Keratinocyte (primary cell): ENCODE measurements around the gene AGER. TPM values are rescaled to one million over a fixed set of nuclear protein-coding genes. Genes with fewer than 3 reads are reported as not detected.

Experiments
- DNase-seq: peaks from one replicate; pipeline ENCODE4 v3.0.0-alpha.2; 2011; ENCODE audit warnings: low read depth, missing footprints, low spot score
- FAIRE-seq: peaks from 2 replicates; lab custom pipeline; 2011; peaks lifted over from hg19 to GRCh38; lab: Jason Lieb, UNC
- H2AFZ ChIP-seq: 2 replicates; pipeline ENCODE4 v1.6.0; 2012; ENCODE audit warnings: low read length, control low read depth, inconsistent platforms; ENCODE audit not compliant: control insufficient read depth
- H3K27ac ChIP-seq: 2 replicates; pipeline ENCODE4 v1.5.1; 2011; ENCODE audit warnings: low read length; ENCODE audit not compliant: control insufficient read depth, insufficient read depth
- H3K27me3 ChIP-seq: 3 replicates; pipeline ENCODE4 v1.6.0; 2011; ENCODE audit warnings: low read length; ENCODE audit not compliant: control insufficient read depth, insufficient read depth; ENCODE audit errors: extremely low read depth
- H3K36me3 ChIP-seq, 2 experiments: 2 replicates in 1 of 2; 3 replicates in 1 of 2; pipeline ENCODE4 v1.5.1; 2011; ENCODE audit warnings: low read length in 2 of 2, mild to moderate bottlenecking in 1 of 2; ENCODE audit not compliant: control insufficient read depth in 2 of 2, insufficient read depth in 2 of 2; ENCODE audit errors: extremely low read depth in 1 of 2
- H3K4me1 ChIP-seq: 3 replicates; pipeline ENCODE4 v1.5.1; 2011; ENCODE audit warnings: low read length; ENCODE audit not compliant: control insufficient read depth, insufficient read depth; ENCODE audit errors: extremely low read depth
- H3K4me2 ChIP-seq: 3 replicates; pipeline ENCODE4 v1.6.0; 2011; ENCODE audit warnings: low read depth, low read length; ENCODE audit not compliant: control insufficient read depth, insufficient read depth; ENCODE audit errors: extremely low read depth
- H3K4me3 ChIP-seq, 3 experiments: fragments of 200-600 bp in 1 of 3; sonication (generic) in 1 of 3; 2 replicates in 2 of 3; 3 replicates in 1 of 3; pipeline ENCODE4 v1.5.1; 2011 to 2016; ENCODE audit warnings: low read length in 3 of 3, mild to moderate bottlenecking in 3 of 3, control low read depth in 2 of 3, inconsistent platforms in 1 of 3, low read depth in 1 of 3, mixed read lengths in 1 of 3, mixed run types in 1 of 3, moderate library complexity in 1 of 3; ENCODE audit not compliant: control insufficient read depth in 2 of 3, insufficient read depth in 2 of 3; ENCODE audit errors: extremely low read depth in 1 of 3
- H3K79me2 ChIP-seq: 2 replicates; pipeline ENCODE4 v1.6.0; 2012; ENCODE audit warnings: low read length; ENCODE audit not compliant: control insufficient read depth, insufficient read depth
- H3K9ac ChIP-seq: 3 replicates; pipeline ENCODE4 v1.6.0; 2011; ENCODE audit warnings: low read length; ENCODE audit not compliant: control insufficient read depth, insufficient read depth; ENCODE audit errors: extremely low read depth
- H3K9me1 ChIP-seq: 3 replicates; pipeline ENCODE4 v1.6.0; 2011; ENCODE audit warnings: low read length; ENCODE audit not compliant: control insufficient read depth, insufficient read depth; ENCODE audit errors: extremely low read depth
- H3K9me3 ChIP-seq: 2 replicates; pipeline ENCODE4 v1.5.1; 2012; ENCODE audit warnings: low read depth, low read length; ENCODE audit not compliant: control insufficient read depth
- H4K20me1 ChIP-seq: 3 replicates; pipeline ENCODE4 v1.6.0; 2011; ENCODE audit warnings: low read length; ENCODE audit not compliant: control insufficient read depth, insufficient read depth; ENCODE audit errors: extremely low read depth
- CTCF ChIP-seq, 3 experiments: IDR thresholded peaks in 1 of 3; conservative IDR thresholded peaks in 1 of 3; optimal IDR thresholded peaks in 1 of 3; 2 replicates in 2 of 3; 3 replicates in 1 of 3; pipeline versions ENCODE3 to v1.5.1; 2011; ENCODE audit warnings: low read length in 3 of 3, mild to moderate bottlenecking in 3 of 3, moderate library complexity in 2 of 3, control low read depth in 1 of 3, inconsistent platforms in 1 of 3; ENCODE audit not compliant: insufficient read depth in 2 of 3; ENCODE audit errors: extremely low read depth in 1 of 3
- EZH2 ChIP-seq: IDR thresholded peaks from one replicate; pipeline ENCODE4 v1.6.1; 2012; ENCODE audit warnings: inconsistent platforms, mild to moderate bottlenecking, low read length, moderate library complexity
- dilution Hi-C: fragments of 300-500 bp; cut with MboI; formaldehyde crosslinking; loops from one replicate; pipeline ENCODE4 v1.7.0; 2020; ENCODE audit warnings: low sequenced_read_pairs; ENCODE audit not compliant: extremely low pct_ligation_motif_present
- polyA plus RNA-seq, 5 experiments: library from polyadenylated mRNA; depleted of rRNA in 3 of 5; stranded (reverse) in 3 of 5; stranded (forward) in 1 of 5; unstranded in 1 of 5; fragments of >200 nt; gene quantifications; 1 replicate in 1 of 5; 2 replicates in 3 of 5; 3 replicates in 1 of 5; pipeline versions ENCODE4 v1.2.1 to v1.2.3, GENCODE V29; 2011 to 2012; ENCODE audit warnings: missing spikeins in 2 of 5, low read depth in 1 of 5, low replicate concordance in 1 of 5

AGER gene
- polyA plus RNA-seq, 1 donor (not counting 4 experiments of a cell fraction or from before 2014, with no cell fraction given) = 2.4 TPM

GRCh38 chr6:32167761-32168262, 16.2 kb downstream of the AGER start:
- Histone ChIP-seq H3K9me1 (no peaks in the 10 kb centered on the region), H3K27ac (no peak overlapping the region), H2AFZ (no peak overlapping the region), H3K4me1 (peaks cover 6% of the 10 kb centered on the region), H3K36me3 (peaks cover 19 to 26% of the 10 kb centered on the region in 2 experiments), H3K27me3 (no peaks in the 10 kb centered on the region), H3K9ac (no peak overlapping the region), H3K9me3 (no peaks in the 10 kb centered on the region), H4K20me1 (no peaks in the 10 kb centered on the region), H3K4me2 (no peak overlapping the region), H3K79me2 (peaks cover under 1% of the 10 kb centered on the region), H3K4me3 (no peak overlapping the region)
- TF ChIP-seq CTCF (optimal IDR thresholded peaks at IDR 0.05 in 1 of 3, IDR thresholded peaks at IDR 0.05 in 1 of 3, conservative IDR thresholded peaks at IDR 0.05 in 1 of 3; ENCODE audit: extremely low read depth in 1 of 3, insufficient read depth in 2 of 3, low read length in 3 of 3) = no peak
- no peak for TF ChIP-seq EZH2
- DNase-seq = no peak
- dilution Hi-C loops = no loop called here
- FAIRE-seq = no peak

- Histone ChIP-seq H3K36me3 (peaks cover 19 to 27% of the 10 kb centered on the region in 2 experiments), H3K4me3 (no peak overlapping the region), H3K4me1 (peaks cover under 1% of the 10 kb centered on the region), H4K20me1 (no peaks in the 10 kb centered on the region), H3K4me2 (no peak overlapping the region), H3K9me3 (no peaks in the 10 kb centered on the region), H3K9ac (no peak overlapping the region), H3K27ac (no peak overlapping the region), H3K27me3 (no peaks in the 10 kb centered on the region), H3K79me2 (no peaks in the 10 kb centered on the region), H2AFZ (no peak overlapping the region), H3K9me1 (no peaks in the 10 kb centered on the region)
- DNase-seq = no peak
- TF ChIP-seq CTCF (optimal IDR thresholded peaks at IDR 0.05 in 1 of 3, IDR thresholded peaks at IDR 0.05 in 1 of 3, conservative IDR thresholded peaks at IDR 0.05 in 1 of 3; ENCODE audit: extremely low read depth in 1 of 3, insufficient read depth in 2 of 3, low read length in 3 of 3) = no peak
- TF ChIP-seq EZH2 = no peak
- dilution Hi-C loops = no loop called here
- no peak for FAIRE-seq
Observed at GRCh38 chr6:32167154-32167760, 16.8 kb downstream of the AGER start.
